GM10847 (cell line): ENCODE results near the gene ZNF280C.

Experiments used
- POLR2A ChIP-seq: IDR thresholded peaks from 2 replicates; pipeline ENCODE4 v1.6.1; 2011; ENCODE audit not compliant: insufficient read length; ENCODE audit errors: extremely low read depth

The ZNF280C gene

GRCh38 chrX:130268449-130269170, at the start of gene ZNF280C:
ZNF280C (minus strand) TSS chrX:130268899; CDS start chrX:130260449, 8,450 bp downstream.
- TF ChIP-seq POLR2A, result peak; percentile 91

GRCh38 chrX:130304587-130305368, 36.1 kb upstream of the ZNF280C start:
- TF ChIP-seq POLR2A, result no peak

GRCh38 chrX:130301977-130302376, 33.3 kb upstream of the ZNF280C start:
- no peak for TF ChIP-seq POLR2A

- TF ChIP-seq POLR2A, result no peak
Observed at GRCh38 chrX:130301405-130301804, 32.7 kb upstream of the ZNF280C start.

GRCh38 chrX:130300010-130300282, 31.2 kb upstream of the ZNF280C start:
- TF ChIP-seq POLR2A, result no peak

- no peak for TF ChIP-seq POLR2A
Observed at GRCh38 chrX:130299279-130300009, 30.7 kb upstream of the ZNF280C start.

GRCh38 chrX:130296743-130297142, 28.0 kb upstream of the ZNF280C start:
- no peak for TF ChIP-seq POLR2A

- no peak for TF ChIP-seq POLR2A
Observed at GRCh38 chrX:130296297-130296678, 27.6 kb upstream of the ZNF280C start.

GRCh38 chrX:130295519-130296296, 27.0 kb upstream of the ZNF280C start:
- TF ChIP-seq POLR2A, result no peak

GRCh38 chrX:130287071-130287770, 18.5 kb upstream of the ZNF280C start:
- no peak for TF ChIP-seq POLR2A

- TF ChIP-seq POLR2A, result no peak
Observed at GRCh38 chrX:130285710-130286109, 17.0 kb upstream of the ZNF280C start.

GRCh38 chrX:130285069-130285620, 16.4 kb upstream of the ZNF280C start:
- no peak for TF ChIP-seq POLR2A

GRCh38 chrX:130282151-130282550, 13.5 kb upstream of the ZNF280C start:
- TF ChIP-seq POLR2A, result no peak

GRCh38 chrX:130280901-130281300, 12.2 kb upstream of the ZNF280C start:
- TF ChIP-seq POLR2A, result no peak

GRCh38 chrX:130267956-130268448, 697 bp downstream of the ZNF280C start:
- TF ChIP-seq POLR2A, result no peak

GRCh38 chrX:130264573-130264972, 4.1 kb downstream of the ZNF280C start:
- no peak for TF ChIP-seq POLR2A
